Right hindlimb (tissue), 1 donor: ENCODE measurements around the gene PM20D1.
"Not testable (repeated sequence)": the region's sequence is repeated elsewhere in the genome, so short reads cannot be mapped to it uniquely, and the experiment has no call there.

Experiments used
- DNase-seq: peaks from one replicate; pipeline ENCODE4 v3.0.0-alpha.2; 2018

Gene PM20D1

GRCh38 chr1:205840146-205840923 is 9.6 kb downstream of the PM20D1 start:
- no peak for DNase-seq

- DNase-seq, result no peak
Observed at GRCh38 chr1:205837382-205837970, 12.5 kb downstream of the PM20D1 start.

DNA sequence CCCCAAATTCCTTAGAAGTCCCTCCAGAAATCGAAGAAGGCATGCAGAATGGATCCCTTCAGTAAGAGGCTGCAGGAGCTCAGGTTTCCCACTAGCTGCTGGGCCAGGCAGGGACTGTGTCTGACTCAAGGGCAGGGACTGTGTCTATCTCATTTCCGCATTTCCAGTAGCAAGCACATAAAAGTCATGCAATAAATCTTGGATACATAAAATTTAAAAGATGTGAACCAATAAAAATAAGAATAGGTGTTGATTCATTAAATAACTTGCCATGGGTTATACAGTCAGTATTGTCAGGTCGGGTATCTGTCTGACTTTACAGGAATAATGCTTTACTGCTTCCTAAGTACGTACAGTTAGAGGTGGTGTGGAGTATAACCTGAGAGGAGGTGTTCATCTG is 15.2 kb downstream of the PM20D1 start:
- DNase-seq, result no peak

GRCh38 chr1:205832326-205832751 is 17.6 kb downstream of the PM20D1 start:
- peak; percentile 47 for DNase-seq

GRCh38 chr1:205827623-205828022 is 22.3 kb downstream of the PM20D1 start:
- DNase-seq, result no peak

DNA sequence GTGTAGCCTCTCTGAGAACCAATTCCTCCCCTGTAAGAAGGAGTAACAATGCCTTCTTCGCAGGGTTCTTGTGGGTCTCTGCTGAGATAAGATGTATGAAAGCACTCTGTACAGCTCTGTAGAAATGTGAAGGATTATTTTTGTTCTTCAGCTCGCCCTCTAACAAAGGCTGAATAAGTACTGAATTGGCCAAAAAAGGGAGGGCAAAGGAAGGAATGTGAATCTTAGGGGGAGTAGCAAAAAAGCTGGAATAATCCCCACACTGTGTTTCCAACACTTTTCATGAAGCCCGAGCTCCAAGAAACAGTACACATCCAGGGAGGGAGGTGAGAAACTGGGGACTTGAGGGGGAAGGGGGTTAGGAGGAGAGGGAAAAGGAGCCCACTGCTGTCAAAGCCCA is 22.9 kb downstream of the PM20D1 start:
- DNase-seq, result no peak

- DNase-seq, result no peak
Observed at GRCh38 chr1:205826016-205826806, 23.7 kb downstream of the PM20D1 start.

DNA sequence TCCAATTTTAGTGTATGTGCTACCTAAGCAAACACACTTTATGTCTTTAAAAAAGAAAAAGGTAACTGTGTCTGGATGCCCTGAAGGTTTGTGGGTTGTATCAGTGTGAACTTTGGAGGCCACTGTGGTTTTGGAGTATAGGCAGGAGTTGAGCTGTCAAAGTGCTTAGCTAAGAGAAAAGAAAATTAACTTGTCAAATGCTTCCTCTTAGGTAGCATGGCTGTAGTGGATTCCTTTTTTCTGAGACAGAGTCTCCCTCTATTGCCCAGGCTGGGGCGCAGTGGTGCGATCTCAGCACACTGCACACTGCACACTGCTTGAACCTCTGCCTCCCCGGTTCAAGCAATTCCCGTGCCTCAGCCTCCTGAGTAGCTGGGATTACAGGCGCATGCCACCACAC is 25.8 kb downstream of the PM20D1 start:
- DNase-seq, result no peak

DNA sequence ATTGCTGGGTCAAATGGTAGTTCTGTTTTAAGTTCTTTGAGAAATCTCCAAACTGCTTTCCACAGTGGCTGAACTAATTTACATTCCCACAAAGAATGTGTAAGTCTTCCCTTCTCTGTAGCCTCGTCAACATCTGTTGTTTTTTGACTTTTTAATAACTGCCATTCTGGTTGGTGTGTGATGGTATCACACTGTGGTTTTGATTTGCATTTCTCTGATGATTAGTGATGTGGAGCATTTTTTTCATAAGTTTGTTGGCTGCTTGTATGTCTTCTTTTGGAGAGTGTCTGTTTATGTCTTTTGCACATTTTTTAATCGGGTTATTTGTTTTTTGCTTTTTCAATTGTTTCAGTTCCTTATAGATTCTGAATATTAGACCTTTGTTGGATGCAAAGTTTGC is 26.7 kb downstream of the PM20D1 start:
- not testable (repeated sequence) for DNase-seq

GRCh38 chr1:205822397-205822796 is 27.5 kb downstream of the PM20D1 start:
- DNase-seq, result no peak

- DNase-seq, result no peak
Observed at GRCh38 chr1:205817988-205818387, 31.9 kb downstream of the PM20D1 start.

DNA sequence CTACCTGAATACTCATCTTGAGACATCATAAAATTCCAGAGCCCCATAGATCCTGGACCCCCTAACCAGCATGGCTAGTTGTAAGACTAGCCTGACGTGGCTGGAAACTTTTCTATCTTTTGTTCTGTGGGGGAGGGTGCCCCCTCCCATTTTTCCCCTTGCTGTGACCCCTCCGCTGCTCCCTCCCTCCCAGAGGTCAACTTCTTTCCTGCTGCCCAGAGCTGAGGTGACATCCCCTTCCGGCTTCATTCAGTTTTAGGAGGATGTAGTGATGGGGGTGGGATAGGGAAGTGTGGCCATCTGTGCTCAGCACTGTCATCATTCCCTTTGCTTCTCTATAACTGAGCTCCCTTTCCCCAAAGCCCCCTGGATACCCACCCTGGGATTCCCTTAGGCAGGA is 32.6 kb downstream of the PM20D1 start:
- no peak for DNase-seq

- no peak for DNase-seq
Observed at GRCh38 chr1:205813755-205814058, 36.2 kb downstream of the PM20D1 start.

DNA sequence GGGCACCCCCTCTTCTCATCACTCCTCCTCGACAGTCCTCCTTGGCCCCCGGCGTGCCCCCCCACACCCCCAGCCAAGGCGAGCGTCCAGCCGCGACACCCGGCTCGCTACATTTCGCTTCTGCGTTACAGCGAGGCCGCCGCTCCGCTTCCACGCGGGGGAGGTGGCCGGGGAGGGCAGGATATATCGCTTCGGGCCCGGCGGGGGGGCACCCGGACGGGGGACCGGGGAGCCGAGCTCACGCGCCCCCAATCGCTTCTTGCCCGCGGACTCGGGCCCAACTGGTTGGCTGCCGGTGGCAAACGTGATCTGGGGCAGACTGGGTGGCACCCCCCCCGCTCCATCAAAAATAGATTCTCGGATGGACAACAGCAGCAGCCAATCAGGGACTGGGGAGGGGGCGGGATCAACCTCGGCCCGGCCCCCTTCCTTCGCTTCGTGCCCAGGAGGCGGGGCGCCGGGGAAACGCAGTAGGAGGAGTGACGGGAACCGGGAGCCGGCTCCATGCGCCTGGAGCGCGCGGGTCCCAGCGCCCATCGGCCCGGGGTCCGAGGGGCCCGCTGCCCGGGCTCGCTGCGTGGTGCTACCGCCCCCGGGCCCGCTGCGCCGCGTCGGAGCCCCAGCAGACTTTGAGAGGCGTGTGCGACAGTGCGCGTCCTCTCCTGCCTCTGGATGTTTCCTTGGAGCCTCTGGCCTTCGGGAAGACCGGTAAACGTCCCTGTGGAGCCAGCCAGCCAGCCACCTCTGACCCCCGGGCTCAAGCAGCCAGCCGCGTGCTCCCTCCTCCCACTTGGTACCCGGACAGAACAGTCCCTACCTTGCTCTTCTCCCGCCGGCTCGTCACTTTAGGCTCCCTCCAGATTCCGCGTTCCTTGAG is 36.8 kb downstream of the PM20D1 start, which contains the start of gene SLC41A1:
TSS of gene SLC41A1 (minus strand) at position 321 of the 877 bp plus-strand sequence. CDS start 2,757 bp downstream, outside the sequence.
- peak; percentile 95 for DNase-seq

DNA sequence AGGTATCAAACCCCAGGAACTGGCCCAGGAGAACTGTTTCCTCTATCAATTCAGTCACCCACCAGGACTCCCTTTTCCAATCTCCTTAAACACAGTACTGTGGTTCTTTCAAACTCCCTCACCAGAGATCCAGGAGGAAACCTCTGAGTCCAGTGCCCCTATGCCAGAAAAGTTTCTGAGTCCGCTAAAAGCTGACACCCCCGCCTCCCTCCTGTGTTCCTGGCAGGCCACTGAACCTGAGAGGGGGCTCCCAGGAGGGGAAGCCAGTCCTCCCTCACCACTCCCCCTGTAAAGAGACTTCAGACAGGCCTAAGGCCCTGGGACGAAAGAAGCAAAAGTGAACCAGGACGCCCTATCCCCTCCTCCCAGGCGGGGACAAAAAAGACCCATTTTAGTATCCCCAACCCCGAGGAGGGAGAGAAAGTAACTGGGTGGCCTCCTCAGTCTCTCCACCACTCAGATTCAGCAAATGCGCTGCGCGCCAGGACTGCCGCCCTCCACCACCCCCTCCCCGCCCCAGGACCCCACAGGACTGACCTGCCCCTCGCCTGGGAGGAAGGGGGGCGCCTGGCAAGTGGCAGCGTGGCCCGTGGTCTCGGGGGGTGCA is 37.6 kb downstream of the PM20D1 start:
- peak; percentile 72 for DNase-seq

GRCh38 chr1:205811660-205812059 is 38.3 kb downstream of the PM20D1 start:
- DNase-seq, result no peak

DNA sequence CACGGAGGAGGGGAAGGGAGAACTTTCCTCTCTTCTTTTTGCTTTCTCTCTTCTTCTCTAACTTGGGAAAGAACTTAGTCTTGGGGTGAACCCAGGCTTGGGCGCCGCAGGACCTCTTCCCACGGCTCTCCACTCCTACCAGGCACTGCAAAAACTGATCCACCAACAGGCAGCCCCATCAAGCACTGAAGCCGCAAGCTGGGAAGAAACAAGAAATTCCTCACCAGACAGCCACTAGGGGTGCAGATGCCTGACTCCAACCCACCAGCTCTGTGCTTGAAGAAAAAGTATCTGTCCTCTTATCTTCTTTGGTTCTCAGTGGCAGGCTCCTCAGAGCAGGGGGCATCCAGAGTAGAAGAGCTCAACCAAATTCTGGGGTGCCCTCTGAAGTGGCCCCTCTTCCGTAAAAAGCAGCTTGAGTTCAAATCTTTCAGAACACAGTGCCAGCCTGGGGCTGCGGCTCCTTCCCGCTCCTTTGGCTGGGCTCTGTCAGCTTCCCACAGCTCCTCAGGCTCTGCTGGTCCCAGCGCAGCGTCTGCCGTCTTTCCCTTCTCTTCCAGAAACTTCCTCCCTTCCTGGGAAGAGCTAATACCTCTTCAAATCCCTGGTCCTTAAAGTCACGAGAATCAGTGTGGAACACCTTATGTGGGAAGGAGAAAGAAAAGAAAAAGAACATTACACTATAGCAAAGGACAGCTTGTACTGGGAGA is 39.3 kb downstream of the PM20D1 start:
- DNase-seq, result no peak

- DNase-seq, result no peak
Observed at GRCh38 chr1:205809942-205810345, 40.0 kb downstream of the PM20D1 start.

DNA sequence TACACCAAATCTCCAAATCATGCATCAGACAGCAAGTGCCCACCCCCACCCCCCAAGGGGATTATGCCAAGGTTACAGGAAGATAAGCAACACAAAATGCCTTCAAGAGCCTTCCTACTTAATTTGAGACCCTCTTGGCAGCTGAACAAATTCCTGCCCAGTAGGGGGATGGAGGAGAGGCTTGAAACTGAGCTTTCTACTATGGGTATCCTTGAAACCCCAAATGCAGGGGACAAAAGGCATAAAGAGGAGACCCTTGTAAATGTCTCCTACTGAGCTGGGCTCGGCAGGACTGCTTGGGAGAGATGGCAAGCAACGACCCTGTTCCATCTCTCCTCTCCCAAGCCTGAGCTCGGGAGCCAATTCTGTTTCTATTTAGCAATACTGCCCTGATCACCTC is 40.5 kb downstream of the PM20D1 start:
- no peak for DNase-seq

- no peak for DNase-seq
Observed at GRCh38 chr1:205805082-205805711, 44.7 kb downstream of the PM20D1 start.

- DNase-seq, result no peak
Observed at GRCh38 chr1:205804605-205805004, 45.3 kb downstream of the PM20D1 start.
